Body of pancreas (tissue), 4 donors: Measurements from ENCODE around the gene C15orf40. TPM values are rescaled to one million over a fixed set of nuclear protein-coding genes. Genes with fewer than 3 reads are reported as not detected.

Experiments used
- ATAC-seq: fragments of 150-250 bp; one replicate; pipeline ENCODE4 v1.9.1; 2016
- DNase-seq, 4 donors: peaks; one replicate each; pipeline ENCODE4 v3.0.0-alpha.2; 2019
- H3K27ac ChIP-seq, 4 donors: fragments of 200-600 bp; sonication (generic); 1 replicate in 3 of 4; 2 replicates in 1 of 4; pipeline versions ENCODE4 v1.5.1 to v1.6.1; 2016 to 2019; ENCODE audit warnings: mild to moderate bottlenecking in 1 of 4, mixed read lengths in 1 of 4, moderate library complexity in 1 of 4
- H3K27me3 ChIP-seq, 2 donors: fragments of 200-600 bp; sonication (generic); one replicate each; pipeline ENCODE4 v1.6.0; 2016; ENCODE audit warnings: mild to moderate bottlenecking in 1 of 2
- H3K36me3 ChIP-seq, 2 donors: fragments of 200-600 bp; sonication (generic); replicated peaks in 1 of 2; 2 replicates each; pipeline ENCODE4 v1.5.1; 2016; ENCODE audit warnings: low read depth in 2 of 2; ENCODE audit not compliant: insufficient read depth in 1 of 2
- H3K4me1 ChIP-seq: fragments of 200-600 bp; sonication (generic); one replicate; pipeline ENCODE4 v1.6.0; 2016
- H3K4me3 ChIP-seq, 2 donors: fragments of 200-600 bp; sonication (generic); 1 replicate in 1 of 2; 2 replicates in 1 of 2; pipeline ENCODE4 v1.5.1; 2016 to 2019
- H3K9me3 ChIP-seq, 3 donors: fragments of 200-600 bp; sonication (generic); 1 replicate in 2 of 3; 2 replicates in 1 of 3; pipeline ENCODE4 v1.5.1; 2016
- CTCF ChIP-seq, 7 experiments: fragments of 450-650 bp in 4 of 7; fragments of 200-600 bp in 3 of 7; sonication (generic) in 3 of 7; IDR thresholded peaks; one replicate each; pipeline ENCODE4 v1.5.1; 2016 to 2019; ENCODE audit warnings: antibody characterized with exemption in 7 of 7
- POLR2A ChIP-seq, 3 donors: fragments of 450-650 bp; IDR thresholded peaks; one replicate each; pipeline ENCODE4 v1.6.1; 2016; ENCODE audit warnings: antibody characterized with exemption in 3 of 3, mild to moderate bottlenecking in 2 of 3
- WGBS, 2 donors: methylation state at CpG; one replicate each; pipeline ENCODE4 v1.1.5; 2017; 5-methylcytosine and 5-hydroxymethylcytosine counted together
- intact Hi-C: fragments of 100-400 bp; cut with DNase I; formaldehyde crosslinking; loops from one replicate; pipeline ENCODE4 v1.15.1; 2023
- total RNA-seq, 2 donors: library from RNA; depleted of rRNA; stranded (reverse); fragments of >200 nt; gene quantifications; one replicate each; pipeline ENCODE4 v1.1.0, GENCODE V29; 2016

The C15orf40 gene
- total RNA-seq, 2 donors from 2014 or later, result 9.3 to 9.6 TPM

- WGBS, 2 donors, result 59 to 63% methylated on average over 8 of the region's 8 CpGs
- Histone ChIP-seq H3K4me1 (peaks cover 87% of the 10 kb centered on the region), H3K27me3 (no peaks in the 10 kb centered on the region), H3K4me3 (no peak overlapping the region), H3K9me3 (no peaks in the 10 kb centered on the region), H3K36me3 (no peaks in the 10 kb centered on the region), H3K27ac (peak overlapping the region in 3 of 4 donors; percentile 40 to 86 (median 80))
- no peak for TF ChIP-seq CTCF (IDR thresholded peaks at IDR 0.05)
- TF ChIP-seq POLR2A (IDR thresholded peaks at IDR 0.05), result no peak
- intact Hi-C loops, result no loop called here
- no peak for ATAC-seq
- DNase-seq, result no peak
These were observed 65.2 kb downstream of the C15orf40 start for GRCh38 chr15:82946155-82946701.

GRCh38 chr15:82945326-82945725 lies 66.1 kb downstream of the C15orf40 start:
- Histone ChIP-seq H3K4me1 (peaks cover 96% of the 10 kb centered on the region), H3K9me3 (no peaks in the 10 kb centered on the region), H3K27me3 (no peaks in the 10 kb centered on the region), H3K27ac (peak overlapping the region in 2 of 4 donors; percentile 80 to 86), H3K4me3 (no peak overlapping the region), H3K36me3 (no peaks in the 10 kb centered on the region)
- WGBS, 2 donors, result 71 to 91% methylated on average over 5 of the region's 5 CpGs
- intact Hi-C loops, result no loop called here
- DNase-seq (no peak), ATAC-seq (no peak)
- no peak for TF ChIP-seq CTCF (IDR thresholded peaks at IDR 0.05)
- no peak for TF ChIP-seq POLR2A (IDR thresholded peaks at IDR 0.05)

DNA sequence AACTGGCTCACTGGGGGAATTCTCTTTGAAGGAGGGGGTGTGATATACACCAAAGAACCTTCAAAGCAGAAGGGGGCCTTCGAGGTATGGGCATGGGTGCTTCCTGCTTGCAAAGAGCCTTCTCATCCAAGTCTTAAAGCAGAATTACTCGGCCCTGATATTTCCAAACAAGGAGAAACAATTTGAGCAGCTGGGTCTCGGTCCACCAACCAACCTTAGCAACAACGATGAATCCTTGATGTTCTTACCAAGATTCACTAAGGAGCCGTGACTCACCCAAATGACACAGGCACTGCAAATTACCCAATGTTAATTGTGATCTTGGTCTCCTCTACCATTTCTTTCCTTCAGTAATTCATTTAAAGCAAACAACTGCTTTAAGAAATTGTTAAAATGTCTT lies 66.6 kb downstream of the C15orf40 start:
- H3K4me1 ChIP-seq, result peaks cover 99% of the 10 kb centered on the region
- TF ChIP-seq CTCF (IDR thresholded peaks at IDR 0.05) (no peak), POLR2A (IDR thresholded peaks at IDR 0.05) (no peak)
- H3K9me3 ChIP-seq, result no peaks in the 10 kb centered on the region
- ATAC-seq (no peak), DNase-seq (no peak)
- peak overlapping the region in 3 of 4 donors; percentile 80 to 86 (median 82) for H3K27ac ChIP-seq
- 29 to 39% methylated on average over 5 of the region's 5 CpGs for WGBS, 2 donors
- H3K27me3 ChIP-seq, result no peaks in the 10 kb centered on the region
- no peaks in the 10 kb centered on the region for H3K36me3 ChIP-seq
- intact Hi-C loops, result no loop called here
- no peak overlapping the region for H3K4me3 ChIP-seq

- 55 to 57% methylated on average over 5 of the region's 5 CpGs for WGBS, 2 donors
- Histone ChIP-seq H3K36me3 (no peaks in the 10 kb centered on the region), H3K4me3 (no peak overlapping the region), H3K27ac (peak overlapping the region in 3 of 4 donors; percentile 80 to 86 (median 82)), H3K4me1 (peaks cover 97% of the 10 kb centered on the region), H3K9me3 (no peaks in the 10 kb centered on the region), H3K27me3 (no peaks in the 10 kb centered on the region)
- ATAC-seq (no peak), DNase-seq (no peak)
- intact Hi-C loops, result no loop called here
- no peak for TF ChIP-seq CTCF (IDR thresholded peaks at IDR 0.05)
- TF ChIP-seq POLR2A (IDR thresholded peaks at IDR 0.05), result no peak
These were observed 67.4 kb downstream of the C15orf40 start for GRCh38 chr15:82944056-82944455.

DNA sequence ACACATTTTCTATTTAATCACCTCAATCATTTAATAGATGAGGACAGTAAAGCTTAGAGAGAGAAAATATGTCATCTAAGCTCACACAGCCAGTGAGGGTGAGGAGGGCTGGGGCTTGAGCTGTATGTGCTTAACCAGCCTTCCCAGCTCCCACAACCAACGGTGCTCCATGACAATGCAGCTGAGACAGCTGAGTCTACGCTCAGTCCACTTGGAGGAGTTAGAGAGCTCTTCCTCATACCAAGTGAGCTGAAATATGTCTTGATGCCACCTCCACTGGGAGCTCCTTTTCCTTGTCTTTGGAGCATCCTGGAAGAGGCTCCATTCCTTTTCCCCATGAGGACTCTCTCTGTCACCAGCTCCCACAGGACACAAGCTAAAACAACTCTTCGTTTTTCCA lies 68.3 kb downstream of the C15orf40 start:
- Histone ChIP-seq H3K36me3 (no peaks in the 10 kb centered on the region), H3K4me3 (no peak overlapping the region), H3K4me1 (peaks cover 97% of the 10 kb centered on the region), H3K27me3 (no peaks in the 10 kb centered on the region), H3K9me3 (no peaks in the 10 kb centered on the region), H3K27ac (peak overlapping the region; percentile 80 to 86 (median 84))
- ATAC-seq, result peak; percentile 41
- TF ChIP-seq POLR2A (IDR thresholded peaks at IDR 0.05) (no peak), CTCF (IDR thresholded peaks at IDR 0.05) (peak in 1 of 7 experiments; percentile 9)
- intact Hi-C loops, result no loop called here
- WGBS, 2 donors, result 43 to 53% methylated on average over 3 of the region's 3 CpGs
- DNase-seq, result peak in 1 of 4 donors; percentile 52
